ENCODE measurements around the gene GRIK1.

- no peak for TF ChIP-seq CTCF (IDR thresholded peaks at IDR 0.05)
- TF ChIP-seq EZH2 (IDR thresholded peaks at IDR 0.05; ENCODE audit: borderline replicate concordance, insufficient read depth, low read depth, low read length, poor library complexity, severe bottlenecking) = no peak
Observed at GRCh38 chr21:29682800-29683199, 257.0 kb downstream of the GRIK1 start.
